Stomach (tissue), 4 donors: Measurements from ENCODE around the gene DOCK8.

Experiments used
- CTCF ChIP-seq, 7 experiments: fragments of 450-650 bp in 4 of 7; fragments of 200-600 bp in 3 of 7; sonication (generic) in 3 of 7; IDR thresholded peaks; one replicate each; pipeline ENCODE4 v1.5.1; 2016 to 2019; ENCODE audit warnings: antibody characterized with exemption in 7 of 7, control low read depth in 2 of 7, mild to moderate bottlenecking in 1 of 7
- POLR2A ChIP-seq, 4 donors: fragments of 450-650 bp; IDR thresholded peaks; one replicate each; pipeline ENCODE4 v1.6.1; 2016; ENCODE audit warnings: antibody characterized with exemption in 4 of 4, control low read depth in 2 of 4, mild to moderate bottlenecking in 1 of 4, moderate library complexity in 1 of 4

GRCh38 chr9:268616-269015, 54.0 kb downstream of the DOCK8 start:
- no peak for TF ChIP-seq POLR2A (IDR thresholded peaks at IDR 0.05)
- TF ChIP-seq CTCF (IDR thresholded peaks at IDR 0.05) = no peak
